GM12878 (cell line): ENCODE results near the gene LCE1F. TPM values are rescaled to one million over a fixed set of nuclear protein-coding genes. Genes with fewer than 3 reads are reported as not detected.

Source experiments
- ATAC-seq: fragments of 200-7000 bp; cut with Tn5 transposase; 3 replicates; pipeline ENCODE4 v1.9.1; 2020; ENCODE audit warnings: mild to moderate bottlenecking, moderate library complexity
- BruUV-seq: library from RNA; stranded (reverse); fragments of 400-500 nt; replicated peaks from 2 replicates; lab custom pipeline; 2021; lab: Mats Ljungman, UMichigan
- CTCF ChIA-PET: fragments of 300-600 bp; sonication (Branson Sonifier 250); formaldehyde crosslinking; extraction: SDS; loops from one replicate; lab custom pipeline; 2021; ENCODE audit warnings: inconsistent platforms; lab: Yijun Ruan, JAX
- POLR2A ChIA-PET: fragments of 350-600 bp; formaldehyde crosslinking; extraction: SDS; loops from one replicate; lab custom pipeline; 2021; ENCODE audit warnings: inconsistent platforms; lab: Charles Lee
- RAD21 ChIA-PET: fragments of 300-600 bp; sonication (Branson Sonifier 250); formaldehyde crosslinking; loops from one replicate; lab custom pipeline; 2023; ENCODE audit warnings: antibody characterized with exemption; ENCODE audit not compliant: unreplicated experiment; lab: Charles Lee
- SMC1A ChIA-PET: fragments of 300-600 bp; sonication (Branson Sonifier 250); formaldehyde crosslinking; loops from one replicate; lab custom pipeline; 2023; ENCODE audit not compliant: unreplicated experiment, uncharacterized antibody; lab: Charles Lee
- DNase-seq: peaks from one replicate; pipeline ENCODE4 v3.0.0-alpha.2; 2011; ENCODE audit warnings: low read depth, low spot score
- FAIRE-seq: peaks from 3 replicates; lab custom pipeline; 2011; peaks lifted over from hg19 to GRCh38; lab: Jason Lieb, UNC
- H2AFZ ChIP-seq: 2 replicates; pipeline ENCODE4 v1.6.0; 2011; ENCODE audit warnings: low read depth, low read length, control low read depth; ENCODE audit not compliant: control insufficient read depth
- H3K27ac ChIP-seq: 2 replicates; pipeline ENCODE4 v1.5.1; 2011; ENCODE audit warnings: control low read depth; ENCODE audit not compliant: control insufficient read depth, insufficient read depth
- H3K27me3 ChIP-seq, 2 experiments: replicated peaks in 1 of 2; 2 replicates each; pipeline versions ENCODE4 v1.6.0 to v1.6.1; 2011; ENCODE audit warnings: low read length in 1 of 2; ENCODE audit not compliant: control insufficient read depth in 2 of 2, insufficient read depth in 2 of 2
- H3K36me3 ChIP-seq, 2 experiments: 2 replicates each; pipeline ENCODE4 v1.5.1; 2011; ENCODE audit warnings: low read length in 1 of 2; ENCODE audit not compliant: control insufficient read depth in 2 of 2, insufficient read depth in 2 of 2
- H3K4me1 ChIP-seq: 2 replicates; pipeline ENCODE4 v1.6.1; 2011; ENCODE audit warnings: mild to moderate bottlenecking, low read length, moderate library complexity, mixed read lengths; ENCODE audit not compliant: control insufficient read depth, insufficient read depth
- H3K4me2 ChIP-seq: 2 replicates; pipeline ENCODE4 v1.6.0; 2011; ENCODE audit warnings: control low read depth; ENCODE audit not compliant: control insufficient read depth, insufficient read depth
- H3K4me3 ChIP-seq: fragments of 200-600 bp; sonication (generic); 2 replicates; pipeline ENCODE4 v1.5.1; 2016
- H3K79me2 ChIP-seq: 2 replicates; pipeline ENCODE4 v1.6.0; 2011; ENCODE audit warnings: low read length; ENCODE audit not compliant: control insufficient read depth, insufficient read depth
- H3K9ac ChIP-seq: 2 replicates; pipeline ENCODE4 v1.8.0; 2011; ENCODE audit warnings: low read length, control low read depth, mixed read lengths; ENCODE audit not compliant: control insufficient read depth, insufficient read depth
- H3K9me3 ChIP-seq: replicated peaks from 3 replicates; pipeline ENCODE4 v1.5.1; 2011; ENCODE audit warnings: mild to moderate bottlenecking, low read length; ENCODE audit not compliant: control insufficient read depth, insufficient read depth
- H4K20me1 ChIP-seq: 2 replicates; pipeline ENCODE4 v1.6.0; 2011; ENCODE audit not compliant: control insufficient read depth, insufficient read depth
- ASH2L ChIP-seq: fragments of 300-600, 200-600 bp; sonication (generic); IDR thresholded peaks from 2 replicates; pipeline ENCODE4 v1.6.1; 2017; ENCODE audit warnings: low read depth, mild to moderate bottlenecking, borderline replicate concordance
- NR2C2 ChIP-seq: IDR thresholded peaks from 2 replicates; pipeline ENCODE4 v1.6.1; 2011; ENCODE audit warnings: borderline replicate concordance, low read depth; ENCODE audit not compliant: control insufficient read depth, insufficient read length
- POLR2A ChIP-seq: IDR thresholded peaks from 2 replicates; pipeline ENCODE4 v1.6.1; 2011; ENCODE audit warnings: low read depth, mild to moderate bottlenecking, low read length
- RBBP5 ChIP-seq: fragments of 200-600 bp; sonication (generic); conservative IDR thresholded peaks from 2 replicates; pipeline ENCODE4 v1.6.1; 2016
- SMARCA5 ChIP-seq: fragments of 450-650 bp; IDR thresholded peaks from 2 replicates; pipeline ENCODE4 v1.6.1; 2017; ENCODE audit warnings: mild to moderate bottlenecking
- SRF ChIP-seq, 2 experiments: IDR thresholded peaks; 2 replicates each; pipeline ENCODE4 v1.6.1; 2011; ENCODE audit warnings: low read depth in 2 of 2, low read length in 2 of 2, mild to moderate bottlenecking in 1 of 2, moderate library complexity in 1 of 2
- SUZ12 ChIP-seq: fragments of 200-600 bp; sonication (generic); IDR thresholded peaks from one replicate; pipeline ENCODE4 v1.6.1; 2018; ENCODE audit warnings: antibody characterized with exemption, mild to moderate bottlenecking; ENCODE audit not compliant: unreplicated experiment
- ZNF207 ChIP-seq: fragments of 450-650 bp; IDR thresholded peaks from 2 replicates; pipeline ENCODE4 v1.6.1; 2014; ENCODE audit warnings: antibody characterized with exemption, mild to moderate bottlenecking, borderline replicate concordance
- ZNF217 ChIP-seq: fragments of 450-650 bp; IDR thresholded peaks from 2 replicates; pipeline ENCODE4 v1.6.1; 2017; ENCODE audit warnings: antibody characterized with exemption, mild to moderate bottlenecking
- ZZZ3 ChIP-seq: IDR thresholded peaks from 2 replicates; pipeline ENCODE4 v1.6.1; 2011; ENCODE audit warnings: low read depth; ENCODE audit not compliant: control insufficient read depth, insufficient read length
- WGBS: methylation state at CpG from one replicate; pipeline ENCODE4 v1.1.6; 2016; ENCODE audit warnings: low lambda C conversion rate; ENCODE audit not compliant: insufficient replicate concordance, insufficient coverage; ENCODE audit errors: missing lambda C conversion rate; 5-methylcytosine and 5-hydroxymethylcytosine counted together
- in situ Hi-C: fragments of 300-500 bp; cut with MboI; formaldehyde crosslinking; loops from 9 replicates; pipeline ENCODE4 v1.14.3; 2018; ENCODE audit warnings: mixed read lengths
- intact Hi-C: fragments of 100-400 bp; cut with micrococcal nuclease; formaldehyde crosslinking; loops from one replicate; pipeline ENCODE4 v1.14.2; 2022; ENCODE audit not compliant: unreplicated experiment
- polyA plus RNA-seq, 11 experiments: library from polyadenylated mRNA; depleted of rRNA in 4 of 11; unstranded in 6 of 11; stranded (reverse) in 5 of 11; fragments of >200 nt; fragmentation: Nextera tagmentation in 4 of 11; fragmentation: Illumina TruSeq in 1 of 11; extraction: Ambion mirVana in 4 of 11; extraction: Trizol in 1 of 11; gene quantifications; 1 replicate in 1 of 11; 2 replicates in 10 of 11; pipeline versions ENCODE4 v1.2.1 to v1.2.3, GENCODE V29; 2011 to 2016; ENCODE audit warnings: inconsistent platforms in 2 of 11, missing spikeins in 2 of 11, low read depth in 1 of 11
- total RNA-seq, 4 experiments: library from RNA; depleted of rRNA in 3 of 4; stranded (reverse); fragments of >200 nt in 3 of 4; fragmentation: Illumina TruSeq in 1 of 4; extraction: Trizol in 1 of 4; gene quantifications; 2 replicates each; pipeline versions ENCODE4 v1.2.1 to v1.2.3, GENCODE V29; 2013 to 2021
- TF ChIP-seq, protein P1 (sequence below): fragments of 150-350 bp; IDR thresholded peaks from 2 replicates; pipeline ENCODE4 v1.6.1; 2014; ENCODE audit warnings: mild to moderate bottlenecking, low read depth, low read length
- TF ChIP-seq, protein P2 (sequence below): fragments of 450-650 bp; formaldehyde crosslinking; IDR thresholded peaks from 2 replicates; pipeline ENCODE4 v1.5.0; 2022; ENCODE audit warnings: mild to moderate bottlenecking, missing genetic modification characterization

Gene LCE1F
- total and polyA plus RNA-seq, 10 of the 15 experiments (the other 5 are each of a cell fraction or from before 2014, with no cell fraction given): 0.72 to 0.96 TPM; not detected in 8

DNA sequence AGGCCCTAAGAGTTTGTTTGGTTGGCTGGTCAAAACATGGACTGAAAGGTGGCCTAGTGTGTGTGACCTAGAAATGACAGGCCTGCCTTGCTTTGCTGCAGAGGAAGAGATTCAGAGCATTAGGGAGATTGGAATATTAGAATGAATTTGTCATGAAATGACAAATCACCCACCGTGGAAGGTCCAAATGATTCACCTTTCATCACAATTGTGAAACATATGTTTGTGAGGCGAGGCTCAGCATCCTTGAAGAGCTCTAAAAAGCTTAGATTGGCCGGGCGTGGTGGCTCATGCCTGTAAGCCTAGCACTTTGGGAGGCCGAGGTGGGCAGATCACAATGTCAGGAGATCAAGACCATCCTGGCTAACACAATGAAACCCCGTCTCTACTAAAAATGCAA lies 42.4 kb downstream of the LCE1F start:
- ATAC-seq (no peak), DNase-seq (no peak), FAIRE-seq (no peak)
- H2AFZ ChIP-seq: no peak overlapping the region
- no peaks in the 10 kb centered on the region for H3K36me3 ChIP-seq
- RAD21 ChIA-PET: no interaction called here
- no peak overlapping the region for H3K4me2 ChIP-seq
- H3K9ac ChIP-seq: no peak overlapping the region
- H3K27ac ChIP-seq: no peak overlapping the region
- CTCF ChIA-PET: no interaction called here
- WGBS: 11% methylated on average over 6 of the region's 6 CpGs
- H3K79me2 ChIP-seq: no peaks in the 10 kb centered on the region
- no peaks in the 10 kb centered on the region for H4K20me1 ChIP-seq
- SMC1A ChIA-PET: no interaction called here
- H3K9me3 ChIP-seq: no peaks in the 10 kb centered on the region
- no TSS peak for BruUV-seq
- no peak overlapping the region for H3K4me3 ChIP-seq
- no peaks in the 10 kb centered on the region for H3K27me3 ChIP-seq
- no peaks in the 10 kb centered on the region; the same call in 1 of the 2 replicates for H3K4me1 ChIP-seq
- TF ChIP-seq ZNF207 (no peak), SMARCA5 (no peak), ASH2L (no peak), SUZ12 (no peak)
- TF ChIP-seq, protein P1, sequence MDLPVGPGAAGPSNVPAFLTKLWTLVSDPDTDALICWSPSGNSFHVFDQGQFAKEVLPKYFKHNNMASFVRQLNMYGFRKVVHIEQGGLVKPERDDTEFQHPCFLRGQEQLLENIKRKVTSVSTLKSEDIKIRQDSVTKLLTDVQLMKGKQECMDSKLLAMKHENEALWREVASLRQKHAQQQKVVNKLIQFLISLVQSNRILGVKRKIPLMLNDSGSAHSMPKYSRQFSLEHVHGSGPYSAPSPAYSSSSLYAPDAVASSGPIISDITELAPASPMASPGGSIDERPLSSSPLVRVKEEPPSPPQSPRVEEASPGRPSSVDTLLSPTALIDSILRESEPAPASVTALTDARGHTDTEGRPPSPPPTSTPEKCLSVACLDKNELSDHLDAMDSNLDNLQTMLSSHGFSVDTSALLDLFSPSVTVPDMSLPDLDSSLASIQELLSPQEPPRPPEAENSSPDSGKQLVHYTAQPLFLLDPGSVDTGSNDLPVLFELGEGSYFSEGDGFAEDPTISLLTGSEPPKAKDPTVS: no peak
- intact Hi-C loops (no loop called here), in situ Hi-C loops (no loop called here)
- POLR2A ChIA-PET: no interaction called here

DNA sequence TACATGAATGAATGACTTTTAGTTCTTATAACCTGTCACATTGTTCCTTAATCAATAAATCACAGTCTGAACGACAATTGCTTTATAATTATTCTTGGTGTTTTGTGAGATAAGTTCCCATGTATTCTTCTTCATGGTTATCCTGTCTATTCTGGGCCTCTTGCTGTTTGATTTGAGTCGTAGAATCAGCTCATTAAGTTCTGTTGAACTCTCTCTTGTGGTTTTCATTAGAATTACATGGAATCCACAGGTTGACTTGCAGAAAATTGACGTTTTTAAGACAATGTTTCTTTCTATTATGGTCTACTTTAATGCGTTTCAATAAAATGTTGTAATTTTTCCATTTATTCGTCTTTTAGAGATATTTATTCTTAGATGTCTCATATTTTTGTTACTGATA lies 48.4 kb downstream of the LCE1F start:
- WGBS: 23% methylated on average over 5 of the region's 5 CpGs
- H3K36me3 ChIP-seq: no peaks in the 10 kb centered on the region
- ChIA-PET POLR2A (no interaction called here), SMC1A (no interaction called here), CTCF (no interaction called here), RAD21 (no interaction called here)
- H3K9me3 ChIP-seq: no peaks in the 10 kb centered on the region
- in situ Hi-C loops: no loop called here
- no peak for DNase-seq
- H3K79me2 ChIP-seq: no peaks in the 10 kb centered on the region
- H3K27ac ChIP-seq: no peak overlapping the region
- no TSS peak for BruUV-seq
- intact Hi-C loops: no loop called here
- no peaks in the 10 kb centered on the region; the same call in 1 of the 2 replicates for H3K4me1 ChIP-seq
- no peaks in the 10 kb centered on the region for H3K27me3 ChIP-seq
- H3K4me3 ChIP-seq: no peak overlapping the region
- no peak overlapping the region for H3K9ac ChIP-seq
- no peaks in the 10 kb centered on the region for H4K20me1 ChIP-seq
- FAIRE-seq: no peak
- no peak overlapping the region for H2AFZ ChIP-seq
- ATAC-seq: no peak
- TF ChIP-seq ZZZ3 (no peak), POLR2A (no peak), ZNF217 (no peak), RBBP5 (no peak), SRF (IDR thresholded peaks at IDR 0.05; ENCODE audit: low read depth in 2 of 2, low read length in 2 of 2) (no peak), NR2C2 (no peak), ZNF207 (no peak)
- TF ChIP-seq, protein P2, sequence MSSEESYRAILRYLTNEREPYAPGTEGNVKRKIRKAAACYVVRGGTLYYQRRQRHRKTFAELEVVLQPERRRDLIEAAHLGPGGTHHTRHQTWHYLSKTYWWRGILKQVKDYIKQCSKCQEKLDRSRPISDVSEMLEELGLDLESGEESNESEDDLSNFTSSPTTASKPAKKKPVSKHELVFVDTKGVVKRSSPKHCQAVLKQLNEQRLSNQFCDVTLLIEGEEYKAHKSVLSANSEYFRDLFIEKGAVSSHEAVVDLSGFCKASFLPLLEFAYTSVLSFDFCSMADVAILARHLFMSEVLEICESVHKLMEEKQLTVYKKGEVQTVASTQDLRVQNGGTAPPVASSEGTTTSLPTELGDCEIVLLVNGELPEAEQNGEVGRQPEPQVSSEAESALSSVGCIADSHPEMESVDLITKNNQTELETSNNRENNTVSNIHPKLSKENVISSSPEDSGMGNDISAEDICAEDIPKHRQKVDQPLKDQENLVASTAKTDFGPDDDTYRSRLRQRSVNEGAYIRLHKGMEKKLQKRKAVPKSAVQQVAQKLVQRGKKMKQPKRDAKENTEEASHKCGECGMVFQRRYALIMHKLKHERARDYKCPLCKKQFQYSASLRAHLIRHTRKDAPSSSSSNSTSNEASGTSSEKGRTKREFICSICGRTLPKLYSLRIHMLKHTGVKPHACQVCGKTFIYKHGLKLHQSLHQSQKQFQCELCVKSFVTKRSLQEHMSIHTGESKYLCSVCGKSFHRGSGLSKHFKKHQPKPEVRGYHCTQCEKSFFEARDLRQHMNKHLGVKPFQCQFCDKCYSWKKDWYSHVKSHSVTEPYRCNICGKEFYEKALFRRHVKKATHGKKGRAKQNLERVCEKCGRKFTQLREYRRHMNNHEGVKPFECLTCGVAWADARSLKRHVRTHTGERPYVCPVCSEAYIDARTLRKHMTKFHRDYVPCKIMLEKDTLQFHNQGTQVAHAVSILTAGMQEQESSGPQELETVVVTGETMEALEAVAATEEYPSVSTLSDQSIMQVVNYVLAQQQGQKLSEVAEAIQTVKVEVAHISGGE (CRISPR knock-in tag): no peak
- H3K4me2 ChIP-seq: no peak overlapping the region
